Jurkat, Clone E6-1 (cell line): Measurements from ENCODE around the gene LRRC28.

Experiments used
- DNase-seq: peaks from one replicate; pipeline ENCODE4 v3.0.0-alpha.2; 2011; ENCODE audit warnings: low read depth, low spot score
- H3K4me3 ChIP-seq: 2 replicates; pipeline ENCODE4 v1.5.1; 2011; ENCODE audit warnings: mild to moderate bottlenecking, low read length, control low read depth, moderate library complexity

Gene LRRC28

GRCh38 chr15:99283717-99284116 lies 32.4 kb downstream of the LRRC28 start:
- H3K4me3 ChIP-seq: no peak overlapping the region
- DNase-seq: no peak

- no peak overlapping the region for H3K4me3 ChIP-seq
- no peak for DNase-seq
These were observed 40.4 kb downstream of the LRRC28 start for GRCh38 chr15:99291643-99292042.

GRCh38 chr15:99295840-99296239 lies 44.6 kb downstream of the LRRC28 start:
- H3K4me3 ChIP-seq: no peak overlapping the region
- DNase-seq: no peak

- H3K4me3 ChIP-seq: no peak overlapping the region
- DNase-seq: no peak
These were observed 45.1 kb downstream of the LRRC28 start for GRCh38 chr15:99296386-99296785.

GRCh38 chr15:99303907-99304306 lies 52.6 kb downstream of the LRRC28 start:
- no peak overlapping the region for H3K4me3 ChIP-seq
- no peak for DNase-seq

GRCh38 chr15:99305761-99306505 lies 54.7 kb downstream of the LRRC28 start:
- no peak overlapping the region for H3K4me3 ChIP-seq

GRCh38 chr15:99306694-99307338 lies 55.5 kb downstream of the LRRC28 start:
- DNase-seq: no peak
- no peak overlapping the region for H3K4me3 ChIP-seq

More at GRCh38 chr15:99305761-99306505, 54.7 kb downstream of the LRRC28 start:
- DNase-seq: no peak

- DNase-seq: no peak
- H3K4me3 ChIP-seq: no peak overlapping the region
These were observed 56.5 kb downstream of the LRRC28 start for GRCh38 chr15:99307735-99308134.

GRCh38 chr15:99310745-99311144 lies 59.5 kb downstream of the LRRC28 start:
- no peak overlapping the region for H3K4me3 ChIP-seq
- no peak for DNase-seq

GRCh38 chr15:99312228-99312627 lies 60.9 kb downstream of the LRRC28 start:
- H3K4me3 ChIP-seq: no peak overlapping the region
- no peak for DNase-seq

- H3K4me3 ChIP-seq: no peak overlapping the region
- DNase-seq: no peak
These were observed 61.5 kb downstream of the LRRC28 start for GRCh38 chr15:99312794-99313193.

- DNase-seq: no peak
These were observed 64.4 kb downstream of the LRRC28 start for GRCh38 chr15:99315636-99316035.

GRCh38 chr15:99320374-99321215 lies 69.3 kb downstream of the LRRC28 start:
- H3K4me3 ChIP-seq: no peak overlapping the region
- no peak for DNase-seq

More at GRCh38 chr15:99315636-99316035, 64.4 kb downstream of the LRRC28 start:
- H3K4me3 ChIP-seq: no peak overlapping the region

- H3K4me3 ChIP-seq: no peak overlapping the region
- DNase-seq: no peak
These were observed 70.2 kb downstream of the LRRC28 start for GRCh38 chr15:99321468-99321867.

- H3K4me3 ChIP-seq: no peak overlapping the region
- no peak for DNase-seq
These were observed 71.5 kb downstream of the LRRC28 start for GRCh38 chr15:99322643-99323405.

- no peak overlapping the region for H3K4me3 ChIP-seq
- no peak for DNase-seq
These were observed 72.9 kb downstream of the LRRC28 start for GRCh38 chr15:99324082-99324620.

GRCh38 chr15:99324700-99325099 lies 73.4 kb downstream of the LRRC28 start:
- no peak overlapping the region for H3K4me3 ChIP-seq
- DNase-seq: no peak

- DNase-seq: no peak
- no peak overlapping the region for H3K4me3 ChIP-seq
These were observed 75.0 kb downstream of the LRRC28 start for GRCh38 chr15:99326235-99326634.
